GM12878 (cell line): Measurements from ENCODE around the gene OR2T12. TPM values are rescaled to one million over a fixed set of nuclear protein-coding genes. Genes with fewer than 3 reads are reported as not detected.
"Not testable (repeated sequence)": the region's sequence is repeated elsewhere in the genome, so short reads cannot be mapped to it uniquely, and the experiment has no call there.

Source experiments
- ATAC-seq: fragments of 200-7000 bp; cut with Tn5 transposase; 3 replicates; pipeline ENCODE4 v1.9.1; 2020; ENCODE audit warnings: mild to moderate bottlenecking, moderate library complexity
- BruUV-seq: library from RNA; stranded (reverse); fragments of 400-500 nt; replicated peaks from 2 replicates; lab custom pipeline; 2021; lab: Mats Ljungman, UMichigan
- CTCF ChIA-PET: fragments of 300-600 bp; sonication (Branson Sonifier 250); formaldehyde crosslinking; extraction: SDS; loops from one replicate; lab custom pipeline; 2021; ENCODE audit warnings: inconsistent platforms; lab: Yijun Ruan, JAX
- POLR2A ChIA-PET: fragments of 350-600 bp; formaldehyde crosslinking; extraction: SDS; loops from one replicate; lab custom pipeline; 2021; ENCODE audit warnings: inconsistent platforms; lab: Charles Lee
- RAD21 ChIA-PET: fragments of 300-600 bp; sonication (Branson Sonifier 250); formaldehyde crosslinking; loops from one replicate; lab custom pipeline; 2023; ENCODE audit warnings: antibody characterized with exemption; ENCODE audit not compliant: unreplicated experiment; lab: Charles Lee
- SMC1A ChIA-PET: fragments of 300-600 bp; sonication (Branson Sonifier 250); formaldehyde crosslinking; loops from one replicate; lab custom pipeline; 2023; ENCODE audit not compliant: unreplicated experiment, uncharacterized antibody; lab: Charles Lee
- DNase-seq: peaks from one replicate; pipeline ENCODE4 v3.0.0-alpha.2; 2011; ENCODE audit warnings: low read depth, low spot score
- FAIRE-seq: peaks from 3 replicates; lab custom pipeline; 2011; peaks lifted over from hg19 to GRCh38; lab: Jason Lieb, UNC
- H2AFZ ChIP-seq: 2 replicates; pipeline ENCODE4 v1.6.0; 2011; ENCODE audit warnings: low read depth, low read length, control low read depth; ENCODE audit not compliant: control insufficient read depth
- H3K27ac ChIP-seq: 2 replicates; pipeline ENCODE4 v1.5.1; 2011; ENCODE audit warnings: control low read depth; ENCODE audit not compliant: control insufficient read depth, insufficient read depth
- H3K27me3 ChIP-seq, 2 experiments: replicated peaks in 1 of 2; 2 replicates each; pipeline versions ENCODE4 v1.6.0 to v1.6.1; 2011; ENCODE audit warnings: low read length in 1 of 2; ENCODE audit not compliant: control insufficient read depth in 2 of 2, insufficient read depth in 2 of 2
- H3K36me3 ChIP-seq, 2 experiments: 2 replicates each; pipeline ENCODE4 v1.5.1; 2011; ENCODE audit warnings: low read length in 1 of 2; ENCODE audit not compliant: control insufficient read depth in 2 of 2, insufficient read depth in 2 of 2
- H3K4me1 ChIP-seq: 2 replicates; pipeline ENCODE4 v1.6.1; 2011; ENCODE audit warnings: mild to moderate bottlenecking, low read length, moderate library complexity, mixed read lengths; ENCODE audit not compliant: control insufficient read depth, insufficient read depth
- H3K4me2 ChIP-seq: 2 replicates; pipeline ENCODE4 v1.6.0; 2011; ENCODE audit warnings: control low read depth; ENCODE audit not compliant: control insufficient read depth, insufficient read depth
- H3K4me3 ChIP-seq: fragments of 200-600 bp; sonication (generic); 2 replicates; pipeline ENCODE4 v1.5.1; 2016
- H3K79me2 ChIP-seq: 2 replicates; pipeline ENCODE4 v1.6.0; 2011; ENCODE audit warnings: low read length; ENCODE audit not compliant: control insufficient read depth, insufficient read depth
- H3K9ac ChIP-seq: 2 replicates; pipeline ENCODE4 v1.8.0; 2011; ENCODE audit warnings: low read length, control low read depth, mixed read lengths; ENCODE audit not compliant: control insufficient read depth, insufficient read depth
- H3K9me3 ChIP-seq: replicated peaks from 3 replicates; pipeline ENCODE4 v1.5.1; 2011; ENCODE audit warnings: mild to moderate bottlenecking, low read length; ENCODE audit not compliant: control insufficient read depth, insufficient read depth
- H4K20me1 ChIP-seq: 2 replicates; pipeline ENCODE4 v1.6.0; 2011; ENCODE audit not compliant: control insufficient read depth, insufficient read depth
- FOXM1 ChIP-seq: IDR thresholded peaks from 2 replicates; pipeline ENCODE4 v1.6.1; 2012; ENCODE audit warnings: low read depth, mild to moderate bottlenecking, inconsistent platforms, low read length, moderate library complexity
- HDAC2 ChIP-seq: fragments of 200-600 bp; sonication (generic); IDR thresholded peaks from 2 replicates; pipeline ENCODE4 v1.6.1; 2017
- NR2F1 ChIP-seq: fragments of 450-650 bp; conservative IDR thresholded peaks from 2 replicates; pipeline ENCODE4 v1.6.1; 2017; ENCODE audit warnings: mild to moderate bottlenecking
- PAX5 ChIP-seq: IDR thresholded peaks from 2 replicates; pipeline ENCODE4 v1.6.1; 2011; ENCODE audit warnings: low read depth, low read length, borderline replicate concordance
- POLR2AphosphoS5 ChIP-seq: IDR thresholded peaks from 2 replicates; pipeline ENCODE4 v1.6.1; 2011; ENCODE audit warnings: mild to moderate bottlenecking, low read length, inconsistent platforms
- RUNX3 ChIP-seq: IDR thresholded peaks from 2 replicates; pipeline ENCODE4 v1.6.1; 2012; ENCODE audit warnings: low read length, inconsistent platforms
- TAF1 ChIP-seq: IDR thresholded peaks from 2 replicates; pipeline ENCODE4 v1.6.1; 2011; ENCODE audit warnings: mild to moderate bottlenecking, low read depth, low read length, borderline replicate concordance
- ZZZ3 ChIP-seq: IDR thresholded peaks from 2 replicates; pipeline ENCODE4 v1.6.1; 2011; ENCODE audit warnings: low read depth; ENCODE audit not compliant: control insufficient read depth, insufficient read length
- WGBS: methylation state at CpG from one replicate; pipeline ENCODE4 v1.1.6; 2016; ENCODE audit warnings: low lambda C conversion rate; ENCODE audit not compliant: insufficient replicate concordance, insufficient coverage; ENCODE audit errors: missing lambda C conversion rate; 5-methylcytosine and 5-hydroxymethylcytosine counted together
- in situ Hi-C: fragments of 300-500 bp; cut with MboI; formaldehyde crosslinking; loops from 9 replicates; pipeline ENCODE4 v1.14.3; 2018; ENCODE audit warnings: mixed read lengths
- intact Hi-C: fragments of 100-400 bp; cut with micrococcal nuclease; formaldehyde crosslinking; loops from one replicate; pipeline ENCODE4 v1.14.2; 2022; ENCODE audit not compliant: unreplicated experiment
- polyA plus RNA-seq, 11 experiments: library from polyadenylated mRNA; depleted of rRNA in 4 of 11; unstranded in 6 of 11; stranded (reverse) in 5 of 11; fragments of >200 nt; fragmentation: Nextera tagmentation in 4 of 11; fragmentation: Illumina TruSeq in 1 of 11; extraction: Ambion mirVana in 4 of 11; extraction: Trizol in 1 of 11; gene quantifications; 1 replicate in 1 of 11; 2 replicates in 10 of 11; pipeline versions ENCODE4 v1.2.1 to v1.2.3, GENCODE V29; 2011 to 2016; ENCODE audit warnings: inconsistent platforms in 2 of 11, missing spikeins in 2 of 11, low read depth in 1 of 11
- total RNA-seq, 4 experiments: library from RNA; depleted of rRNA in 3 of 4; stranded (reverse); fragments of >200 nt in 3 of 4; fragmentation: Illumina TruSeq in 1 of 4; extraction: Trizol in 1 of 4; gene quantifications; 2 replicates each; pipeline versions ENCODE4 v1.2.1 to v1.2.3, GENCODE V29; 2013 to 2021
- TF ChIP-seq, protein P1 (sequence below): fragments of 450-650 bp; IDR thresholded peaks from 2 replicates; pipeline ENCODE4 v1.6.1; 2017; ENCODE audit warnings: low read depth, mild to moderate bottlenecking, moderate library complexity

The OR2T12 gene
- total and polyA plus RNA-seq, 10 of the 15 experiments (the other 5 are each of a cell fraction or from before 2014, with no cell fraction given) = not detected

DNA sequence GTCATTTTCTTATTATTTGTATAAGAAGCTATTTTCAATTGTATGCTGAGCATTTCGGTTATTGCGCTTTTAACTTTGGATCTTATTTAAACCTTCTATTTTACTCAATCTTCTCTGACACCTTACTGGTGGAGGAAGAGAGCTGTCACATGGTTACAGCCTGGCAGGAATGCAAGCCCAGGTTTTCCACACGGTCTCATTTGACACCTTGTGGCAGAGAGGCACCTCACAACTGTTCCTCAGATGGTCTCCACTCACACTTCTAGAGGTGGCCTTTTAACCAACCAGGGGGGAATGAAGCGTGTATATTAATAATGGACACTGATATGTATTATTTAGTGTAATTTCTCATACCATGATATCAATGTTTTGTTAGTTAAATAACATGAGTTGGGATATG is 35.0 kb downstream of the OR2T12 start:
- in situ Hi-C loops = no loop called here
- no peak overlapping the region for H3K4me2 ChIP-seq
- no peaks in the 10 kb centered on the region for H3K9me3 ChIP-seq
- ChIA-PET CTCF (interaction anchor here (0.6 to 1.0 kb wide), 2 partner anchors 25 to 430 kb away, joined by 3 to 4 read pairs; no protein-coding TSS in a partner anchor), RAD21 (no interaction called here), SMC1A (no interaction called here), POLR2A (no interaction called here)
- H3K4me1 ChIP-seq = no peaks in the 10 kb centered on the region
- FAIRE-seq (no peak), ATAC-seq (no peak), DNase-seq (no peak)
- H3K27me3 ChIP-seq = no peaks in the 10 kb centered on the region
- H2AFZ ChIP-seq = no peak overlapping the region
- H3K27ac ChIP-seq = no peak overlapping the region
- no peaks in the 10 kb centered on the region for H3K36me3 ChIP-seq
- no peak overlapping the region for H3K4me3 ChIP-seq
- intact Hi-C loops = no loop called here
- TF ChIP-seq RUNX3 (no peak), PAX5 (no peak), NR2F1 (no peak), FOXM1 (no peak), ZZZ3 (no peak), HDAC2 (no peak), TAF1 (no peak), POLR2AphosphoS5 (no peak)
- TF ChIP-seq, protein P1, sequence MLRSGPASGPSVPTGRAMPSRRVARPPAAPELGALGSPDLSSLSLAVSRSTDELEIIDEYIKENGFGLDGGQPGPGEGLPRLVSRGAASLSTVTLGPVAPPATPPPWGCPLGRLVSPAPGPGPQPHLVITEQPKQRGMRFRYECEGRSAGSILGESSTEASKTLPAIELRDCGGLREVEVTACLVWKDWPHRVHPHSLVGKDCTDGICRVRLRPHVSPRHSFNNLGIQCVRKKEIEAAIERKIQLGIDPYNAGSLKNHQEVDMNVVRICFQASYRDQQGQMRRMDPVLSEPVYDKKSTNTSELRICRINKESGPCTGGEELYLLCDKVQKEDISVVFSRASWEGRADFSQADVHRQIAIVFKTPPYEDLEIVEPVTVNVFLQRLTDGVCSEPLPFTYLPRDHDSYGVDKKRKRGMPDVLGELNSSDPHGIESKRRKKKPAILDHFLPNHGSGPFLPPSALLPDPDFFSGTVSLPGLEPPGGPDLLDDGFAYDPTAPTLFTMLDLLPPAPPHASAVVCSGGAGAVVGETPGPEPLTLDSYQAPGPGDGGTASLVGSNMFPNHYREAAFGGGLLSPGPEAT = no peak
- H3K79me2 ChIP-seq = no peaks in the 10 kb centered on the region
- no peaks in the 10 kb centered on the region for H4K20me1 ChIP-seq
- H3K9ac ChIP-seq = no peak overlapping the region
- 47% methylated on average over 4 of the region's 4 CpGs for WGBS
- no TSS peak for BruUV-seq

DNA sequence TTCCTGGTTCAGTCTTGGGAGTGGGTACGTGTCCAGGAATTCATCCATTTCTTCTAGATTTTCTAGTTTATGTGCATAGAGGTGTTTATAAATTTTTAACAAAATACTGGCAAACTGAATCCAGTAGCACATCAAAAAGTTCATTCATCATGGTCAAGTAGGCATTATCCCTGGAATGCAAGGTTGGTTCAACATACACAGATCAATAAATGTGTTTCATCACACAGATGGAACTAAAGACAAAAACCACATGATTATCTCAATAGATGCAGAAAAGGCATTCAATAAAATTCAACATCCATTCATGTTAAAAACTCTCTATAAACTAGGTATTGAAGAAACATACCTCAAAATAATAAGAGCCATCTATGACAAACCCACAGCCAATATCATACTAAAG is 43.9 kb downstream of the OR2T12 start:
- DNase-seq, H3K4me3 ChIP-seq, RAD21 ChIA-PET, H3K9ac ChIP-seq, H3K4me2 ChIP-seq, H3K4me1 ChIP-seq, SMC1A ChIA-PET, H3K79me2 ChIP-seq, H4K20me1 ChIP-seq, POLR2A ChIA-PET, ATAC-seq, BruUV-seq, H3K36me3 ChIP-seq, H3K27me3 ChIP-seq, CTCF ChIA-PET, H2AFZ ChIP-seq, FAIRE-seq, in situ Hi-C loops, H3K9me3 ChIP-seq, H3K27ac ChIP-seq, intact Hi-C loops: not testable (repeated sequence)
- WGBS = 0% methylated on average over 1 of the region's 1 CpG
